Esophagus muscularis mucosa (tissue), 4 donors: ENCODE measurements around the gene ARHGAP4. TPM values are rescaled to one million over a fixed set of nuclear protein-coding genes. Genes with fewer than 3 reads are reported as not detected.

ENCODE experiments used
- DNase-seq: peaks from one replicate; pipeline ENCODE4 v3.0.0-alpha.2; 2017; ENCODE audit errors: extremely low spot score
- H3K27ac ChIP-seq, 4 donors: fragments of 200-600 bp; sonication (generic); replicated peaks in 1 of 4; 1 replicate in 3 of 4; 2 replicates in 1 of 4; pipeline ENCODE4 v1.5.1; 2016 to 2019; ENCODE audit warnings: mild to moderate bottlenecking in 1 of 4
- H3K27me3 ChIP-seq, 4 donors: fragments of 200-600 bp; sonication (generic); one replicate each; pipeline versions ENCODE4 v1.5.1 to v1.6.0; 2016 to 2019
- H3K36me3 ChIP-seq, 4 donors: fragments of 200-600 bp; sonication (generic); one replicate each; pipeline ENCODE4 v1.5.1; 2016 to 2019
- H3K4me1 ChIP-seq, 4 donors: fragments of 200-600 bp; sonication (generic); one replicate each; pipeline ENCODE4 v1.5.1; 2016 to 2019
- H3K4me3 ChIP-seq, 4 donors: fragments of 200-600 bp; sonication (generic); 1 replicate in 2 of 4; 2 replicates in 2 of 4; pipeline ENCODE4 v1.5.1; 2016 to 2019; ENCODE audit warnings: mild to moderate bottlenecking in 4 of 4, moderate library complexity in 1 of 4
- H3K9me3 ChIP-seq, 4 donors: fragments of 200-600 bp; sonication (generic); 1 replicate in 3 of 4; 2 replicates in 1 of 4; pipeline ENCODE4 v1.5.1; 2016 to 2019
- CTCF ChIP-seq, 3 experiments: fragments of 200-600 bp in 2 of 3; fragments of 450-650 bp in 1 of 3; sonication (generic) in 2 of 3; IDR thresholded peaks; one replicate each; pipeline ENCODE4 v1.5.1; 2017 to 2019; ENCODE audit warnings: antibody characterized with exemption in 3 of 3, mild to moderate bottlenecking in 2 of 3, moderate library complexity in 1 of 3
- EP300 ChIP-seq: sonication (generic); formaldehyde crosslinking; IDR thresholded peaks from one replicate; pipeline ENCODE4 v1.6.1; 2017; ENCODE audit warnings: antibody characterized with exemption
- POLR2A ChIP-seq: fragments of 450-650 bp; IDR thresholded peaks from one replicate; pipeline ENCODE4 v1.6.1; 2017; ENCODE audit warnings: antibody characterized with exemption, moderate library complexity, mild to moderate bottlenecking, low read depth
- POLR2AphosphoS5 ChIP-seq, 2 donors: sonication (generic); formaldehyde crosslinking; IDR thresholded peaks; one replicate each; pipeline ENCODE4 v1.6.1; 2017; ENCODE audit warnings: antibody characterized with exemption in 2 of 2
- WGBS: methylation state at CpG from one replicate; pipeline ENCODE4 v1.1.5; 2018; 5-methylcytosine and 5-hydroxymethylcytosine counted together
- intact Hi-C: fragments of 100-400 bp; cut with DNase I; formaldehyde crosslinking; loops from one replicate; pipeline ENCODE4 v1.15.1; 2023
- total RNA-seq, 4 donors: library from RNA; depleted of rRNA; stranded (reverse); fragments of >200 nt; gene quantifications; one replicate each; pipeline versions ENCODE4 v1.1.0 to v1.2.1, GENCODE V29; 2016

Gene ARHGAP4
- total RNA-seq, 4 donors from 2014 or later = 15.9 to 22.4 (median 17.7) TPM

- Histone ChIP-seq H3K4me1 (peaks cover 30 to 46% (median 40%) of the 10 kb centered on the region in 4 donors), H3K27ac (no peak overlapping the region), H3K27me3 (no peaks in the 10 kb centered on the region), H3K4me3 (no peak overlapping the region), H3K36me3 (peaks cover 20 to 60% (median 56%) of the 10 kb centered on the region in 4 donors), H3K9me3 (no peaks in the 10 kb centered on the region)
- intact Hi-C loops = no loop called here
- WGBS = 83% methylated on average over 2 of the region's 12 CpGs
- TF ChIP-seq POLR2AphosphoS5 (IDR thresholded peaks at IDR 0.05) = no peak
- no peak for TF ChIP-seq POLR2A
- DNase-seq = no peak
These were observed 37.5 kb upstream of the ARHGAP4 start for GRCh38 chrX:153963546-153963945.

DNA sequence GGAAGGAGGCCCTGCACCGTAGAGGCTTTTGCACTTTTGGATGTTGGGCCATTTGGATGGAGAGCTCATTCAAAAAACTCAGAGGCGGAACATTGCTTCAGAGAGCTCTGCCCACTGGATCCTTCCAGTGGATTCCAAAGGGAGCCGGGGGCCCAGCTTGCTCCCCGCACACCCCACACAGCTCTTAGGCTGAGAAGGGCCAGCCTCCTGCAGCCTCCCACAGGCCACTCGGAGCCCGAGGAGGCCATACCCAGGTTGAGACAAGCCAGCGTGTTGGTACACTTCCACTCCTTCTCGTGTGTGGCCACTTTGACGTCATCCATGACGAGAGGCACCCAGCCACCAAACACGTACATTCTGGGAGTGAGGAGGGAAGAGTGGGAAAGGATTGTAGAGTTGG is 35.2 kb upstream of the ARHGAP4 start:
- TF ChIP-seq EP300 (no peak), POLR2A (no peak), CTCF (IDR thresholded peaks at IDR 0.05) (no peak), POLR2AphosphoS5 (IDR thresholded peaks at IDR 0.05) (no peak)
- Histone ChIP-seq H3K9me3 (no peaks in the 10 kb centered on the region), H3K4me1 (peaks cover 7 to 28% (median 24%) of the 10 kb centered on the region in 4 donors), H3K36me3 (peaks cover 20 to 83% (median 79%) of the 10 kb centered on the region in 4 donors), H3K27me3 (no peaks in the 10 kb centered on the region), H3K27ac (peak overlapping the region in 2 of 4 donors; percentile 21 to 35), H3K4me3 (no peak overlapping the region)
- 78% methylated on average over 7 of the region's 11 CpGs for WGBS
- intact Hi-C loops = no loop called here
- DNase-seq = no peak

DNA sequence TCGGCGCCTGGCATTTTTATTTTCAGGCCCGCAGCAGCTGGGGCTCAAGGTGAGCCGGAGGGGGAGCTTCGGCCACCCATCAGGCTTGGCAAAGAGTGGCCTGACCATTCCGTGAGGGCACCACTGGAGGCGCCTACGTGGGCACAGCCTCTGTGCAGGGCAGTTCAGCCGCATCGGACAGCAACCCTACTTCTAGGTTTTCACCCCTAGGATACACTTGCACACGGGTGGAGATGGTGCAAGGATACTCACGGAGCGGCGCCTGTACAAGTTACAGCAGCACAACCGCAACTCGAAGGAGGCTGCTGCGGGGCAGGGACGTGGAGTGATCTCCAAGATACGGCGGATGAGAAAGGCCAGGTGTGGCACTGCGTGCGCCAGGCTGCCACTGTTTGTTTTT is 34.7 kb upstream of the ARHGAP4 start:
- Histone ChIP-seq H3K27ac (no peak overlapping the region), H3K4me1 (peaks cover 3 to 23% (median 19%) of the 10 kb centered on the region in 4 donors), H3K9me3 (no peaks in the 10 kb centered on the region), H3K36me3 (peaks cover 20 to 88% (median 84%) of the 10 kb centered on the region in 4 donors), H3K4me3 (no peak overlapping the region), H3K27me3 (no peaks in the 10 kb centered on the region)
- TF ChIP-seq CTCF (IDR thresholded peaks at IDR 0.05) = no peak
- TF ChIP-seq POLR2AphosphoS5 (IDR thresholded peaks at IDR 0.05) = no peak
- no peak for TF ChIP-seq EP300
- no peak for TF ChIP-seq POLR2A
- intact Hi-C loops = no loop called here
- 94% methylated on average over 22 of the region's 22 CpGs for WGBS
- no peak for DNase-seq

GRCh38 chrX:153960077-153960476 is 34.0 kb upstream of the ARHGAP4 start:
- H3K4me3 ChIP-seq = no peak overlapping the region
- WGBS = 94% methylated on average over 12 of the region's 16 CpGs
- peaks cover 0 to 20% (median 13%) of the 10 kb centered on the region in 4 donors for H3K4me1 ChIP-seq
- H3K27me3 ChIP-seq = no peaks in the 10 kb centered on the region
- peaks cover 20 to 95% (median 89%) of the 10 kb centered on the region in 4 donors for H3K36me3 ChIP-seq
- TF ChIP-seq POLR2A (no peak), POLR2AphosphoS5 (IDR thresholded peaks at IDR 0.05) (no peak), CTCF (IDR thresholded peaks at IDR 0.05) (no peak), EP300 (no peak)
- no peaks in the 10 kb centered on the region for H3K9me3 ChIP-seq
- no peak overlapping the region for H3K27ac ChIP-seq
- intact Hi-C loops = no loop called here
- no peak for DNase-seq

DNA sequence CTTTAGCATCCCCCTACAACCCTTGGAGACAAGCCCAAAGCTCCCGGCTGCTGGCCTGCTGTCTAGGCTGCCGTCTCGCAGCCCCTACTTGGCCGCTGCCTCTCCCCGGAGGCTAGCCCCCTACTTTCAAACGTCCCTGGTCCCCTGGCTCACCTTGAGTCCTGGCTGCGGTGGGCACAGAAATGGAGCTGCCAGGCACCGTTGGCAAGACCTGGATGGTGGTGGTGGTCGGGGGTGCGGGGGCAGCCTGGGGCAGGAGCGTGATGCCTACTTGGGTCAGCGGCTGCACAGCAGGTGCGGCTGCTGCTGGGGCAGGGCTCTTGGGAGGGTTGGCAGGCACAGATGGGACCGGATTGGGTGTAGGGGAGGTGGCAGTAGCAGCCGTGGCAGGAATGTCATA is 33.6 kb upstream of the ARHGAP4 start:
- H3K27me3 ChIP-seq = no peaks in the 10 kb centered on the region
- 91% methylated on average over 15 of the region's 15 CpGs for WGBS
- H3K4me3 ChIP-seq = no peak overlapping the region
- DNase-seq = no peak
- no peaks in the 10 kb centered on the region for H3K9me3 ChIP-seq
- intact Hi-C loops = no loop called here
- TF ChIP-seq POLR2AphosphoS5 (IDR thresholded peaks at IDR 0.05) (no peak), CTCF (IDR thresholded peaks at IDR 0.05) (no peak), POLR2A (no peak), EP300 (no peak)
- peaks cover 20 to 99% (median 94%) of the 10 kb centered on the region in 4 donors for H3K36me3 ChIP-seq
- peaks cover 0 to 20% (median 14%) of the 10 kb centered on the region in 4 donors for H3K4me1 ChIP-seq
- no peak overlapping the region for H3K27ac ChIP-seq
